Memory B cell (primary cell): ENCODE measurements around the gene SCD5.
"Not testable (repeated sequence)": the region's sequence is repeated elsewhere in the genome, so short reads cannot be mapped to it uniquely, and the experiment has no call there.

Experiments
- ATAC-seq: fragments of 150-1000 bp; cut with Tn5 transposase; 2 replicates; pipeline ENCODE4 v1.10.0; 2021; ENCODE audit warnings: low read depth, mild to moderate bottlenecking, moderate library complexity
- DNase-seq, 2 donors: peaks; one replicate each; pipeline ENCODE4 v3.0.0; 2022; ENCODE audit warnings: low spot score in 2 of 2
- H3K27ac Mint-ChIP-seq: one replicate; pipeline ENCODE4 v1.8.0; 2022; ENCODE audit warnings: mild to moderate bottlenecking, moderate library complexity, mixed read lengths
- H3K27me3 Mint-ChIP-seq: one replicate; pipeline ENCODE4 v1.8.0; 2022; ENCODE audit warnings: mixed read lengths
- H3K36me3 Mint-ChIP-seq: one replicate; pipeline ENCODE4 v1.8.0; 2022; ENCODE audit warnings: mild to moderate bottlenecking, mixed read lengths
- H3K4me1 Mint-ChIP-seq: one replicate; pipeline ENCODE4 v1.8.0; 2022; ENCODE audit warnings: mixed read lengths
- H3K4me3 Mint-ChIP-seq: one replicate; pipeline ENCODE4 v1.8.0; 2022; ENCODE audit warnings: mild to moderate bottlenecking, moderate library complexity, mixed read lengths
- H3K9me3 Mint-ChIP-seq: one replicate; pipeline ENCODE4 v1.8.0; 2022; ENCODE audit warnings: mixed read lengths

The SCD5 gene

GRCh38 chr4:82798168-82799005 is at the start of gene SCD5:
Gene SCD5 (minus strand): TSS chr4:82798796. CDS start chr4:82798537, 259 bp downstream.
- ATAC-seq (peak; percentile 65), DNase-seq (peak in 1 of 2 donors; percentile 15)
- Mint-ChIP-seq H3K27me3 (peaks cover 20% of the 10 kb centered on the region), H3K4me3 (peak within 1 kb of the TSS; percentile 86), H3K9me3 (no peaks in the 10 kb centered on the region), H3K27ac (no peak within 1 kb of the TSS), H3K4me1 (peaks cover 11% of the 10 kb centered on the region), H3K36me3 (no peaks in the 10 kb centered on the region)

- DNase-seq (no peak), ATAC-seq (peak; percentile 26)
- Mint-ChIP-seq H3K4me1 (no peaks in the 10 kb centered on the region), H3K36me3 (peaks cover 29% of the 10 kb centered on the region), H3K9me3 (no peaks in the 10 kb centered on the region), H3K4me3 (no peak overlapping the region), H3K27ac (no peak overlapping the region), H3K27me3 (no peaks in the 10 kb centered on the region)
Measured at GRCh38 chr4:82842593-82842992, 44.0 kb upstream of the SCD5 start.

GRCh38 chr4:82839624-82840023 is 41.0 kb upstream of the SCD5 start:
- Mint-ChIP-seq H3K4me1 (no peaks in the 10 kb centered on the region), H3K27ac (no peak overlapping the region), H3K36me3 (peaks cover 25% of the 10 kb centered on the region), H3K27me3 (no peaks in the 10 kb centered on the region), H3K9me3 (no peaks in the 10 kb centered on the region), H3K4me3 (no peak overlapping the region)
- DNase-seq, result no peak
- ATAC-seq, result no peak

GRCh38 chr4:82833696-82834313 is 35.2 kb upstream of the SCD5 start:
- Mint-ChIP-seq H3K36me3 (peaks cover 27% of the 10 kb centered on the region), H3K27ac (no peak overlapping the region), H3K9me3 (peaks cover 1% of the 10 kb centered on the region), H3K4me1 (no peaks in the 10 kb centered on the region), H3K4me3 (no peak overlapping the region), H3K27me3 (no peaks in the 10 kb centered on the region)
- DNase-seq (no peak), ATAC-seq (no peak)

- H3K4me1 Mint-ChIP-seq, H3K4me3 Mint-ChIP-seq, H3K27me3 Mint-ChIP-seq, ATAC-seq, H3K9me3 Mint-ChIP-seq, DNase-seq, H3K27ac Mint-ChIP-seq: not testable (repeated sequence)
- peaks cover 29% of the 10 kb centered on the region for H3K36me3 Mint-ChIP-seq
Measured at GRCh38 chr4:82833060-82833459, 34.5 kb upstream of the SCD5 start.

GRCh38 chr4:82825425-82825824 is 26.8 kb upstream of the SCD5 start:
- ATAC-seq, result no peak
- no peak overlapping the region for H3K4me3 Mint-ChIP-seq
- no peaks in the 10 kb centered on the region for H3K27me3 Mint-ChIP-seq
- no peaks in the 10 kb centered on the region for H3K4me1 Mint-ChIP-seq
- H3K9me3 Mint-ChIP-seq, result no peaks in the 10 kb centered on the region
- H3K27ac Mint-ChIP-seq, result peak overlapping the region; percentile 0
- DNase-seq, result no peak
- peaks cover 36% of the 10 kb centered on the region for H3K36me3 Mint-ChIP-seq

- H3K36me3 Mint-ChIP-seq, result peaks cover 47% of the 10 kb centered on the region
- H3K4me1 Mint-ChIP-seq, result no peaks in the 10 kb centered on the region
- H3K27ac Mint-ChIP-seq, result no peak overlapping the region
Measured at GRCh38 chr4:82823062-82823461, 24.5 kb upstream of the SCD5 start.

GRCh38 chr4:82820689-82821088 is 22.1 kb upstream of the SCD5 start:
- H3K27me3 Mint-ChIP-seq, result no peaks in the 10 kb centered on the region
- peaks cover 45% of the 10 kb centered on the region for H3K36me3 Mint-ChIP-seq
- H3K4me3 Mint-ChIP-seq, result no peak overlapping the region
- H3K27ac Mint-ChIP-seq, result no peak overlapping the region
- DNase-seq (no peak), ATAC-seq (no peak)
- H3K9me3 Mint-ChIP-seq, result no peaks in the 10 kb centered on the region
- H3K4me1 Mint-ChIP-seq, result no peaks in the 10 kb centered on the region

More at GRCh38 chr4:82823062-82823461, 24.5 kb upstream of the SCD5 start:
- Mint-ChIP-seq H3K9me3 (no peaks in the 10 kb centered on the region), H3K27me3 (no peaks in the 10 kb centered on the region), H3K4me3 (no peak overlapping the region)
- DNase-seq (no peak), ATAC-seq (no peak)

GRCh38 chr4:82818664-82819662 is 20.4 kb upstream of the SCD5 start:
- Mint-ChIP-seq H3K27ac (no peak overlapping the region), H3K27me3 (no peaks in the 10 kb centered on the region), H3K36me3 (peaks cover 35% of the 10 kb centered on the region), H3K4me3 (no peak overlapping the region), H3K9me3 (no peaks in the 10 kb centered on the region), H3K4me1 (no peaks in the 10 kb centered on the region)
- DNase-seq, result no peak
- ATAC-seq, result no peak

GRCh38 chr4:82816874-82817273 is 18.3 kb upstream of the SCD5 start:
- not testable (repeated sequence) for H3K4me3 Mint-ChIP-seq, ATAC-seq, H3K4me1 Mint-ChIP-seq, H3K9me3 Mint-ChIP-seq, H3K27ac Mint-ChIP-seq, DNase-seq, H3K27me3 Mint-ChIP-seq
- H3K36me3 Mint-ChIP-seq, result peaks cover 23% of the 10 kb centered on the region

GRCh38 chr4:82814034-82814433 is 15.4 kb upstream of the SCD5 start:
- Mint-ChIP-seq H3K4me1 (no peaks in the 10 kb centered on the region), H3K27ac (no peak overlapping the region), H3K9me3 (no peaks in the 10 kb centered on the region), H3K27me3 (no peaks in the 10 kb centered on the region), H3K4me3 (no peak overlapping the region), H3K36me3 (peaks cover 12% of the 10 kb centered on the region)
- DNase-seq, result no peak
- no peak for ATAC-seq

GRCh38 chr4:82811838-82812341 is 13.3 kb upstream of the SCD5 start:
- H3K27me3 Mint-ChIP-seq, result peaks cover 2% of the 10 kb centered on the region
- H3K9me3 Mint-ChIP-seq, result peaks cover 1% of the 10 kb centered on the region
- no peaks in the 10 kb centered on the region for H3K4me1 Mint-ChIP-seq
- no peak for ATAC-seq
- H3K36me3 Mint-ChIP-seq, result peaks cover 2% of the 10 kb centered on the region
- no peak for DNase-seq
- H3K27ac Mint-ChIP-seq, result no peak overlapping the region
- no peak overlapping the region for H3K4me3 Mint-ChIP-seq

GRCh38 chr4:82811392-82811791 is 12.8 kb upstream of the SCD5 start:
- no peak overlapping the region for H3K4me3 Mint-ChIP-seq
- H3K4me1 Mint-ChIP-seq, result no peaks in the 10 kb centered on the region
- H3K27ac Mint-ChIP-seq, result no peak overlapping the region
- peaks cover 2% of the 10 kb centered on the region for H3K27me3 Mint-ChIP-seq
- ATAC-seq, result no peak
- no peak for DNase-seq
- H3K36me3 Mint-ChIP-seq, result no peaks in the 10 kb centered on the region
- peaks cover 1% of the 10 kb centered on the region for H3K9me3 Mint-ChIP-seq
